GM12801 (cell line): ENCODE results near the gene GPM6B.

Experiments used
- TF ChIP-seq, protein P1 (sequence below): IDR thresholded peaks from one replicate; pipeline ENCODE4 v1.5.1; 2011; ENCODE audit warnings: control low read depth; ENCODE audit not compliant: insufficient read length; ENCODE audit errors: extremely low read depth

GPM6B gene

DNA sequence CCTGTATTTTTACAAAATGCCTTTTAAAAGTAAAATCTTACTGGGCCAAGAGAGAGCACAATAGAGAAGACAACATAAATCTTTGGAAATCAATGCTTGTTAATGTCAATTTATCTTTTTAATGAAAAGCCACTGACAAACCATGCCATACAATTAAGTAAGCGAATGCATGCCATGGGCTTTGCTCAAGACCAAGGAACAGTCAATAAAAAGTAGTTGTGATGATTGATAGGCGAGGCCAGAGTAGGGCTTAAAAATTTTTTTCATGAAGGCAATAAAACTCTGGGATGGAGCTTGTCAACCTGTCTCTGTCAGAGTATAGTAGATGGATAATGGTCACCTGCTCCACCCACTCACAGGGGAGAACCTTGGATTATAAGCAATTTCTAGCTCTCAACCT, 17.5 kb upstream of the GPM6B start:
- TF ChIP-seq, protein P1, sequence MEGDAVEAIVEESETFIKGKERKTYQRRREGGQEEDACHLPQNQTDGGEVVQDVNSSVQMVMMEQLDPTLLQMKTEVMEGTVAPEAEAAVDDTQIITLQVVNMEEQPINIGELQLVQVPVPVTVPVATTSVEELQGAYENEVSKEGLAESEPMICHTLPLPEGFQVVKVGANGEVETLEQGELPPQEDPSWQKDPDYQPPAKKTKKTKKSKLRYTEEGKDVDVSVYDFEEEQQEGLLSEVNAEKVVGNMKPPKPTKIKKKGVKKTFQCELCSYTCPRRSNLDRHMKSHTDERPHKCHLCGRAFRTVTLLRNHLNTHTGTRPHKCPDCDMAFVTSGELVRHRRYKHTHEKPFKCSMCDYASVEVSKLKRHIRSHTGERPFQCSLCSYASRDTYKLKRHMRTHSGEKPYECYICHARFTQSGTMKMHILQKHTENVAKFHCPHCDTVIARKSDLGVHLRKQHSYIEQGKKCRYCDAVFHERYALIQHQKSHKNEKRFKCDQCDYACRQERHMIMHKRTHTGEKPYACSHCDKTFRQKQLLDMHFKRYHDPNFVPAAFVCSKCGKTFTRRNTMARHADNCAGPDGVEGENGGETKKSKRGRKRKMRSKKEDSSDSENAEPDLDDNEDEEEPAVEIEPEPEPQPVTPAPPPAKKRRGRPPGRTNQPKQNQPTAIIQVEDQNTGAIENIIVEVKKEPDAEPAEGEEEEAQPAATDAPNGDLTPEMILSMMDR: no peak

GRCh38 chrX:13829983-13830382, 13.1 kb upstream of the GPM6B start:
- TF ChIP-seq, protein P1: no peak

DNA sequence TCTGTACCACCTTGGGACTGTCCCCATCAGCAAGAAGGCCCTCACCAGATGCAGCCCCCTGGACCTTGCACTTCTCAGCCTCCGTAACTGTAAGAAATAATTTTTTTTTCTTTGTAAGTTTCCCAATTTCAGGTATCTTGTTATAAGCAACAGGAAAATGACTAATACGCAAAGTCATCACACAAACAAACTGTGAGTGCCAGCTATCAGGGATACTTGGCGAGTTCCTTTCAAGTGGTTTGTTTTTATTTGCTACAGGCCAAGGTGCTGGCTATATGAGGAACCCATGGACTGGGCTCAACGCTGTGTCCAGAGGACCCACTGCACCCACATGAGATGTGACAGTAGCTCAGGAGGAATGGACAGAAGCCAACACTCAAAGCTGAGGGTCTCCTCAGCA, 11.5 kb upstream of the GPM6B start:
- TF ChIP-seq, protein P1: no peak

- TF ChIP-seq, protein P1: no peak
These were observed 10.6 kb upstream of the GPM6B start for GRCh38 chrX:13827298-13828090.

DNA sequence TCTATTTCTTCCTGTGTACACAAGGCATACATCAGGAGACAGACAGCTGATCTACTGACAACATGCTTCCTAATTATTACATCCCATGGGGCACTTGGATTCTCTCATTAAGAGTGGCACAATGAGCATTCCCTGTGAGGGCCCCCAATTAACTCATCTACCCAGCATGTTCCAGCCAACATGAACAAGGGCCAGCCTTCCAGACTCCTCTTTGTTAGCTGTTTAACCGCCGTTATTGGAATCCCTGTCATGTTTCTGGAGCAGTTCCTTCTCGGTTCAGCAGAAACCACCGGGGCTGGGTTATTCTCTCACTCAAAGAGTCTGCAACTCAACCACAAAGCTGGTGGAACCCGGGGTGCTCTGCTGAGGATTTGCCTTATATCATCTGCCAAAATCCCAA, 9.9 kb upstream of the GPM6B start:
- TF ChIP-seq, protein P1: no peak

DNA sequence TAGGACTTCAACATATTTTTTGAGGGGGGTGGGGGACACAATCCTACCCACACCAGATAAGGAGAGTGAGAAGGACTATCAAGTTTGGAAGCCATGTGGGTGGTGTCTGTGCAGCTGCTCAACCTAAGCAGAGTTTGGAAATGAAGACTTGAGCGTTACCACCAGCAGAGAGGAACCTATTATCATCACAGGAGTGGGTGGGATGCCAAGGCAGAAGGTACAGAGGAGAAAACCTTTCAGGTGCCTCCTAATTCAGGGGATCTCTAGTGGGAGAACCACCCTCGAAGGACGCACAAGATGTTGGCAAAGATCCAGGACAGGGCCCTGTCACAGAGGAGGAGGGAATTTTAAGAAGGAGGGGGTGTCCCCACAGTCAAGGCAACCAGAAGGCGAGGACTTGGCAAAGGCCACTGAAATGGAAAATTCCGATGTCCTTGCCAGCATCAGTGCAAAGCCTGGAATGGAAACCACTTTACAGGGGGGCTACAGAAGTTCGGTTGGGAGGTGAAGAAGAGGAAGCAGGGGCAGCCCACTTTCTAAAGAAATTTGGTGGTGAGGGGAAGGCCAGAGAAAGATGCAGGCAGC, 8.4 kb upstream of the GPM6B start:
- TF ChIP-seq, protein P1: no peak

DNA sequence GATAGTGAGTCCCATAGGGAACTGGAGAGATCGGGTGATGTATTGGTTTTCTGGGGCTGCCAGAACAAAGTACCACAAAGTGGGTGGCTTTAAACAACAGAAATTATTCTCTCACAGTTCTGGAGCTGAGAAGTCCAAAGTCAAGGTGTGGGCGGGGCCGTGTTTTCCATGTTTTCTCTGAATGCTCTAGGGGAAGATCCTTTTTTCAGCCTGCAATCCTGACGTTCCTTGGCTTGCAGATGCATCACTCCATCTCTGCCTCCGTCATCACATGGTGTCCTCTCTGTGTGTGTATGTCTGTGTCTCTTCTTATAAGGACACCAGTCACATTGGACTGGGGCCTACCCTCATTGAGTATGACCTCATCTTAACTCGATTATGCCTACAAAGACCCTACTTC, 7.9 kb upstream of the GPM6B start:
- TF ChIP-seq, protein P1: no peak
